ENCODE results near the gene OGDH.
"Not testable (repeated sequence)": the region's sequence is repeated elsewhere in the genome, so short reads cannot be mapped to it uniquely, and the experiment has no call there.

The OGDH gene

GRCh38 chr7:44606341-44607140 lies at the start of gene OGDH:
OGDH (plus strand) TSS chr7:44606627; CDS start chr7:44624344, 17,717 bp downstream.
- DNase-seq (ENCODE audit: low spot score) = peak; percentile 100

GRCh38 chr7:44557485-44557884 lies 48.9 kb upstream of the OGDH start:
- DNase-seq (ENCODE audit: low spot score) = no peak

- DNase-seq (ENCODE audit: low spot score) = no peak
Measured at GRCh38 chr7:44559485-44559884, 46.9 kb upstream of the OGDH start.

- no peak for DNase-seq (ENCODE audit: low spot score)
Measured at GRCh38 chr7:44561481-44561880, 44.9 kb upstream of the OGDH start.

GRCh38 chr7:44561962-44562621 lies 44.3 kb upstream of the OGDH start:
- no peak for DNase-seq (ENCODE audit: low spot score)

GRCh38 chr7:44562622-44562962 lies 43.8 kb upstream of the OGDH start:
- not testable (repeated sequence) for DNase-seq (ENCODE audit: low spot score)

- DNase-seq (ENCODE audit: low spot score) = no peak
Measured at GRCh38 chr7:44563171-44563679, 43.2 kb upstream of the OGDH start.

- DNase-seq (ENCODE audit: low spot score) = no peak
Measured at GRCh38 chr7:44564606-44565005, 41.8 kb upstream of the OGDH start.

- DNase-seq (ENCODE audit: low spot score) = peak; percentile 74
Measured at GRCh38 chr7:44565097-44565794, 41.2 kb upstream of the OGDH start.

GRCh38 chr7:44565795-44566559 lies 40.5 kb upstream of the OGDH start:
- DNase-seq (ENCODE audit: low spot score) = no peak

GRCh38 chr7:44566680-44567079 lies 39.7 kb upstream of the OGDH start:
- no peak for DNase-seq (ENCODE audit: low spot score)

- no peak for DNase-seq (ENCODE audit: low spot score)
Measured at GRCh38 chr7:44567884-44568283, 38.5 kb upstream of the OGDH start.

- DNase-seq (ENCODE audit: low spot score) = no peak
Measured at GRCh38 chr7:44568771-44569560, 37.5 kb upstream of the OGDH start.

GRCh38 chr7:44569959-44570358 lies 36.5 kb upstream of the OGDH start:
- DNase-seq (ENCODE audit: low spot score) = no peak

GRCh38 chr7:44572771-44573170 lies 33.7 kb upstream of the OGDH start:
- no peak for DNase-seq (ENCODE audit: low spot score)

- DNase-seq (ENCODE audit: low spot score) = peak; percentile 94
Measured at GRCh38 chr7:44573464-44574286, 32.8 kb upstream of the OGDH start, which contains the start of gene DDX56. DDX56 (minus strand) TSS chr7:44573908; CDS start chr7:44573895, 13 bp downstream.

GRCh38 chr7:44574287-44574872 lies 32.0 kb upstream of the OGDH start:
- no peak for DNase-seq (ENCODE audit: low spot score)

- DNase-seq (ENCODE audit: low spot score) = no peak
Measured at GRCh38 chr7:44575054-44575453, 31.4 kb upstream of the OGDH start.

GRCh38 chr7:44576228-44576627 lies 30.2 kb upstream of the OGDH start:
- no peak for DNase-seq (ENCODE audit: low spot score)
